AG09319 (cell line): ENCODE data around the gene OR10H5.
"Not testable (repeated sequence)": the region's sequence is repeated elsewhere in the genome, so short reads cannot be mapped to it uniquely, and the experiment has no call there.

Experiments
- DNase-seq: peaks from one replicate; pipeline ENCODE4 v3.0.0-alpha.2; 2010; ENCODE audit warnings: low read depth; ENCODE audit errors: extremely low read depth
- TF ChIP-seq, protein P1 (sequence below): IDR thresholded peaks from 2 replicates; pipeline ENCODE4 v1.5.1; 2011; ENCODE audit warnings: low read depth, mild to moderate bottlenecking, inconsistent platforms, low read length, moderate library complexity

Gene OR10H5

DNA sequence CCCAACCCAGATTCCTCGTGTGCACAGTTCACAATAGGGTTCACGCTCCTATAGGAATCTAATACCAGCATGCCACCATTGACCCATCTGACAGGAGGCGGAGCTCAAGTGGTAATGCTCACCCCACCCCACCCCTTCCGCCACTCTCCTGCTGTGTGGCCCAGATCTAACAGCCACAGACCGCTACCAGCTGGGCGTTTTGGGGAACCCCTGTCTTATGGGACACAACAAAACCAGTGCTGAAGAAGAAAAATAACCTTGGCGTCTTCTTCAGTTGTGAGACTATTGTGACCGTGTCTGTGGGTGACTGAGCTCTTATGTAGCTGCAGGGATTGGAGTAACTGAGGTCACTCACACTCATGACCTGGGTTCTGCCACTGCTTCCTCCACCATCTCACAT, 33.2 kb downstream of the OR10H5 start:
- TF ChIP-seq, protein P1, sequence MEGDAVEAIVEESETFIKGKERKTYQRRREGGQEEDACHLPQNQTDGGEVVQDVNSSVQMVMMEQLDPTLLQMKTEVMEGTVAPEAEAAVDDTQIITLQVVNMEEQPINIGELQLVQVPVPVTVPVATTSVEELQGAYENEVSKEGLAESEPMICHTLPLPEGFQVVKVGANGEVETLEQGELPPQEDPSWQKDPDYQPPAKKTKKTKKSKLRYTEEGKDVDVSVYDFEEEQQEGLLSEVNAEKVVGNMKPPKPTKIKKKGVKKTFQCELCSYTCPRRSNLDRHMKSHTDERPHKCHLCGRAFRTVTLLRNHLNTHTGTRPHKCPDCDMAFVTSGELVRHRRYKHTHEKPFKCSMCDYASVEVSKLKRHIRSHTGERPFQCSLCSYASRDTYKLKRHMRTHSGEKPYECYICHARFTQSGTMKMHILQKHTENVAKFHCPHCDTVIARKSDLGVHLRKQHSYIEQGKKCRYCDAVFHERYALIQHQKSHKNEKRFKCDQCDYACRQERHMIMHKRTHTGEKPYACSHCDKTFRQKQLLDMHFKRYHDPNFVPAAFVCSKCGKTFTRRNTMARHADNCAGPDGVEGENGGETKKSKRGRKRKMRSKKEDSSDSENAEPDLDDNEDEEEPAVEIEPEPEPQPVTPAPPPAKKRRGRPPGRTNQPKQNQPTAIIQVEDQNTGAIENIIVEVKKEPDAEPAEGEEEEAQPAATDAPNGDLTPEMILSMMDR = no peak
- no peak for DNase-seq

GRCh38 chr19:15825753-15826152, 38.3 kb downstream of the OR10H5 start:
- no peak for DNase-seq
- TF ChIP-seq, protein P1 = no peak

GRCh38 chr19:15828121-15828610, 40.7 kb downstream of the OR10H5 start:
- TF ChIP-seq, protein P1 = no peak
- DNase-seq = no peak

DNA sequence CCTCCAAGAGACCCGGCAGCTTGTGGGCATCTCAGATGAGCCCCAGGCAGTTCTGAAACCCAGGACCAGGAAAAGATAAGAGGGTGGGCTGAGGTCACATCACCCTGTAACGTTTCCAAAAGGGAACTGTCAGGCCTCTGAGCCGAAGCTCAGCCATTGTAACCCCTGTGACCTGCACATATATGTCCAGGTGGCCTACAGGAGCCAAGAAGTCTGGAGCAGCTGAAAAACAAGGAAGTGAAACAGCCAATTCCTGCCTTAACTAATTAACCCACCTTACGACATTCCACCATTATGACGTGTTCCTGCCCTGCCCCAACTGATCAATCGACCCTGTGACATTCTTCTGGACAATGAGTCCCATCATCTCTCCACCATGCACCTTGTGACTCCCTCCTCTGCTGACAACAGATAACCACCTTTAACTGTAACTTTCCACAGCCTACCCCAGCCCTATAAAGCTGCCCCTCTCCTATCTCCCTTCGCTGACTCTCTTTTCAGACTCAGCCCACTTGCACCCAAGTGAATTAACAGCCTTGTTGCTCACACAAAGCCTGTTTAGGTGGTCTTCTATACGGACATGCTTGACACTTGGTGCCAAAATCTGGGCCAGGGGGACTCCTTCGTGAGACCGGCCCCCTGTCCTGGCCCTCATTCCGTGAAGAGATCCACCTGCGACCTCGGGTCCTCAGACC, 41.3 kb downstream of the OR10H5 start:
- DNase-seq = not testable (repeated sequence)

- DNase-seq = no peak
- TF ChIP-seq, protein P1 = no peak
Observed at GRCh38 chr19:15829306-15829698, 41.8 kb downstream of the OR10H5 start.

DNA sequence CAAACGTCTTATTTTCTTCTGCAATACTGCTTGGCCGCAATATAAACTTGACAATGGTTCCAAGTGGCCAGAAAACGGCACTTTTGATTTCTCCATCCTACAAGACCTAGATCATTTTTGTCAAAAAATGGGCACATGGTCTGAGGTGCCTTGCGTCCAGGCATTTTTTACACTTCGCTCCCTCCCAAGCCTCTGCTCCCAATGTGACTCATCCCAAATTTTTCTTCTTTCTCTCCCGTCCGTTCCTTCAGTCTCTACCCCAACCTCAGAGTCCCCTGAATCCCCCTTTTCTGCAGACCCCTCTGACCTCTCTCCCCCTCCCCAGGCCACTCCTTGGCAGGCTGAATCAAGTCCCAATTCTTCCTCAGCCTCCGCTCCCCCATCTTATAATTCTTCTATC, 42.3 kb downstream of the OR10H5 start:
- TF ChIP-seq, protein P1 = no peak
- DNase-seq = no peak

DNA sequence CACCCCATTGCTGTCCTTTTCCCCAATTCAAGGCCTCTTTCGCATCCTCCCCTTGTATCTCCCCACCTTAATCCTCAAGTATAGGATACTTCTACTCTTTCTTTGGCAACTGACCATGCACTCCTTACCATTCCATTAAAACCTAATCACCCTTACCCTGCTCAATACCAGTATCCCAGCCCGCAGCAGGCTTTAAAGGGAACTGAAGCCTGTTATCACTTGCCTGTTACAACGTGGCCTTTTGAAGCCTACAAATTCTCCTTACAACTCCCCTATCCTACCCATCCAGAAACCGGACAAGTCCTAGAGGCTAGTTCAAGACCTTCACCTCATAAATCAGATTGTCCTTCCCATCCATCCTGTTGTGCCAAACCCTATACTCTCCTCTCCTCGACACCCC, 44.2 kb downstream of the OR10H5 start:
- TF ChIP-seq, protein P1 = no peak
- DNase-seq = no peak

GRCh38 chr19:15834232-15834631, 46.8 kb downstream of the OR10H5 start:
- not testable (repeated sequence) for DNase-seq

DNA sequence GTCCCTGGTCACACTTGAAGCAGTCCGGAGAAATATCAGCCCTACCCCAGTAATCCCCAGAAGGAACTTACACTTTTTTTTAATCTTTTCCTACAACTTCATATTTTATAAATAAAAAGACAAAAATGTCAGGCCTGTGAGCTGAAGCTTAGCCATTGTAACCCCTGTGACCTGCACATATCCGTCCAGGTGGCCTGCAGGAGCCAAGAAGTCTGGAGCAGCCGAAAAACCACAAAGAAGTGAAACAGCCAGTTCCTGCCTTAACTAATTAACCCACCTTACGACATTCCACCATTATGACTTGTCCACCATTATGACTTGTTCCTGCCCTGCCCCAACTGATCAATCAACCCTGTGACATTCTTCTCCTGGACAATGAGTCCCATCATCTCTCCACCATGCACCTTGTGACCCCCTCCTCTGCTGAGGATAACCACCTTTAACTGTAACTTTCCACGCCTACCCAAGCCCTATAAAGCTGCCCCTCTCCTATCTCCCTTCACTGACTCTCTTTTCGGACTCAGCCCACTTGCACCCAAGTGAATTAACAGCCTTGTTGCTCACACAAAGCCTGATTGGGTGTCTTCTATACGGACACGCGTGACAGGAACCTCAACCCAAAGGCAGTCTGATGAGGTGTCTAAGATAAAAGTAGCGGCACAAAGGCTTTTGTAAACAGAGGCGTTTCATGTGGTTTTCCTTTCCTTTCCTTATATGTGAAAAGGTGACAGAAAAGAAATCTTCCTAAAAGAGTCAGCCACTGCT, 48.3 kb downstream of the OR10H5 start:
- DNase-seq = not testable (repeated sequence)
